GM19438 (cell line): ENCODE data around the gene CACNA1C.

Experiments
- ATAC-seq: cut with Tn5 transposase; IDR thresholded peaks from one replicate; pipeline ENCODE4 v1.9.1; 2021; ENCODE audit warnings: low read depth; ENCODE audit not compliant: unreplicated experiment

CACNA1C gene

DNA sequence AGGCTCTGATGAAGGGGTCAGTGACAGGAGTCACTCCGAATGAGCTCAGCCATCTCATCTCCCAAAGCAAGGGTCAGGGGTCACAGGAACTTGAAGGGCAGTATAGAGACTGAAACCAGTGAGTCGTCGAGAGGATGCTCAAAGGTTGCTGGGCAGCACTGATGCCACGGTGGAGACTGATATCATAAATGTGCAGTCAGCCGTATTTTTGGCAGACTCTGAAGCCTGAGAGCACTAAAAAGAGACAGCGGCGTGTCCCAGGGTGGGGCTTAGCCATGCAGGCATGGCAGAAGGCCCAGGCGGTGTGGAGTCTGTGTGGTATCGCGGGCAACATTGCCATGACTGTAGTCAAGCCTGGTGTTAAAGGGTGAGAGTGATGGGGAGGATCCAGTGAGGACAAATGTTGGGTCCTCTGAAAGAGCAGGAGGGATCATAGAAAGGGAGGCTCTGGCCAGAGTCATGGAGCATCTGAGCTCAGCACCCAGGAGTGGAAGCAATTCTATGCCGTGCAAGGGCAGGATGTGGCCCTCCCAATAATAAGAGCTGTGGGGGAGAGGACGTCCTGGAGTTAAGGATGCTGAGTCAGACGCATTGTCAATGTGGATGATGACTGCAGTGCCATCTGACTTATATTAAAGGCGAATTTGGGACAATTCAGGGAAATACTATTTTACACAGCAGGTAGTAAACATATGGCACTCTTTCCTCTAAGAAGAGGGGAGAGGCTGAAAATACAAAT, 500.8 kb downstream of the CACNA1C start:
- ATAC-seq: no peak

DNA sequence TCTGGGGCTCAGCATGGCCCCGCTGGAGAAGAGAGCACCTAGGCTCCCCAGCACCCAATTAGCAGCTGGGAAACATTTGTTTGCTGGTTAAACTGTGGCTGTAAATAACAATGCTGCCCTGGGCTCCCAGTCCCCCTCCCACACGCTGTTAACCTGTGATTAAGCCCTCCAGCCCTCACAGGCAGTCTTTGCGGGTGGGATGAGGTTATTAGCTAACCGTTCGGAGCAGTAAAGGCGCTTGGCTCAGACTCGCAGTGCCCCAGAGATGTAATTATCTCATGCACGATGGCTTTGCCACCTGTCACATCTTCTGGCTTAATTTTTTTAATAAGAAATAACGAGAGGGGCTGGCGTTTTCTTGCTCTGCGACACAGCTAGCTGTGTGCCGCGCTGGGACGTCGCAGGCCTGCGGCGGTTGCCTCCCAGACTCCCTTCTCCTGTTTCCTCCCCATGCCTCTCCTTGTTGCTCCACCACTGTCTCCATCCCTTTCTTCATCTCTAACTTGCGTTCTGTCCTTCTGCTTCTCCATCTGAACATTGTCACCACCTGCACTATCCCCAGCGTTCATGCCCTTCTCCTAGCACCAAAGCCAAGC, 502.8 kb downstream of the CACNA1C start:
- no peak for ATAC-seq

DNA sequence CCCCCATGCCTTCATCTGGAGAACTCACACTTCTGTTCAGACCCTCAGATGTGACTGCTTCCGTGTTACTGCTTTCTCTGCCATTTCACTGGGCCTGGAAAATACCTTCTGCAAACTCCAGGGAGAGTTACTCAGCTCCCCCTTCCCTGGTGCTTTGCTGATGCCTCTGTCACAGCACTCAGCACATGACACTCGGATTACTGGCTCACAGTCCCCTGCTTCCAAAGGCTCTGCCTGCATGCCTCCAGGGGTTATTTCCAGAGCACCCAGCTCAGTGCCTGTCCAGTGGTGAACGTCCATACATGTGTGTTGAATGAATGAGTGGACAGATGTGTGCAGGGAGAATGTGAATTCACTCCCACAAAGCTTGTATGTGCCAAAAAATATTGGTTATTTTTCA, 504.8 kb downstream of the CACNA1C start:
- no peak for ATAC-seq

DNA sequence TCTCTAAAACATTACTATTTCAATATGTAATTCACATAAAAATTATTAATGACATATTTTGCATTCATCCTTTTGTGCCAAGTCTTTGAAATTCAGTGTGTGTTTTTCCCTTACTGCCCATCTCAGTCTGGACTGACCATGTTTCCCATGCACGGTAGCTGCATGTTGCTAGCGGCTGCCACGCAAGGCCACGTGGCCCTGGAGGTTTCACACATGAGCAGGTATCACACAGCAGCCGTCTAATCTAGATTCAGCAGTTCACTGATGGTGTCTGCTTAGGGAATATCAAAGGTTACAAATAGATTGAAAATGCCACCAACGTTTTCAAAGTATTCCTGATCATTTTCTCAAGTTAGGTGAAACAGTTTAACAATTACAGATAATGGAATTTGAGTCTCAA, 507.1 kb downstream of the CACNA1C start:
- ATAC-seq: no peak

DNA sequence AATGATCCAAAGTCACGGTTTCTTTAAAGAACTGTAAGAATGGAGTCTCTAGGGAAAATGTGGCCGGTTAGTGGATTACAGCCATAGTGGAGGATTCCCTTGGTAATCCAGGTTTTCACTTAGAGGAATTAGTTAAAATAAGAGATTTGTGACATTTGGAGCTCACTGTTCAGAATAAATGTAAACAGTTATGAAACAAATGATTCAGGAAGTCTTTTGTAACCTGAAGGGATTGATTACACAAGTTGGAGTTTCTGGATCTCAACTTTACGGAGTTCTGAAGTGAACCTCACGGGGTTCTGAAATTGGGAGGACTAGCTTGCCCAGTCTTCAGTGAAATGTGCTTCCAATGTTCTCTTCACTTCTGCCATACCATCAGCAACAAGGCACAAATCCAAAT, 507.6 kb downstream of the CACNA1C start:
- ATAC-seq: no peak

DNA sequence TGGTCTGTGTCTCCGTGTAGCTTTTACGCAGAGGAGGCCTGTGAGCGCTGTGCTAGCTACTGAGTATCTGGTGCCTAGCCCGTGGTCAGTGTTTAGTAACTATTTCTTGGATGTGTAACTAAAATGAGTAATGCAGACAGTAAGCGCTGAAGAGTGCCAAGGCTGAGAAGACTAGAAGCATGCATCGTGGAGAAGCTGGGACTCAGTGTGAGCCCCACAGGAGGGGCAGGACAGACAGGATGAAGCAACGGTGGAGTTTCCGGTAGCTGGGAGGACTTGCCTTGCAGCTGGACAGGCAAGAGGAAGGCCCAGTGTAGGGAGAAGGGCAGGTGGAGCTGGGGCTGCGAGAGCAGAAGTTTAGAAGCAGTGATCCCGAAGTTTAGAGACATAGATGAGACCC, 508.6 kb downstream of the CACNA1C start:
- ATAC-seq: no peak

DNA sequence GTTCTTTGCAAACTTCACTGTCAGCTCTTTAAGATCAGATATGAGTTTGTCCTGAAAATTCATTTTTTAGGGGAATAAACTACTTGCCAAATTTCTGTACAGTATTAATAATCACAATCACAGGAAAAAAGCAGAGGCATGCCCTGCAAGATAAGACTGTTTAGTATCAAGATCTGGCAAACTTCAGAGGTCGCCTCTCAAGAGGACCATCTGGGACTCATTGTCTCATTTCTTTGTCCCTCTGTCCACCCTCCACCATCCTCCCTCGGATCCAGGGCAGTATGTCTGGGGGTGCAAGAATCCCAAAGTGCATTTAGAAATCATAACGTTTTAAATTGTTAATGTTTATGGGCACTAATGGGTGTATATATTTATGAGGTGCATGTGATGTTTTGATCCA, 509.6 kb downstream of the CACNA1C start:
- no peak for ATAC-seq

DNA sequence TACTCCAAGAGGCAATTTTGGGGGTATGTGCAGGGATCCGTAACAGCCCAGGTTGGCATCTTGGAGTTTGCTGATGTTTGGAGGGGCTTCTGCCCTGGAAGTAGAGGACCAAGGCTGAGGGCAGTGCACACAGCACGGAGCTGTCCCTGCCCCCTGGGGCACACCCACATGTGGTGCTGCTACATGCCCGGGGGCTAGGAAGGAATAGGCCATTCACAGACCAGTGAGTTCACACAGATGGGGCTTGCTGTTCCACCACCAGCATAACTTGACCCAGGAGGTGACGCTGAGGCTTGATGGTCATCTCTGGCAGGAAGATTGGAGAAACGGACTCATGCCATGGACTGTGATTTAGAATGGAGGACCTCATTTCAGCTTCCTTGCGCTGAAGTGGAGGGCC, 510.9 kb downstream of the CACNA1C start:
- no peak for ATAC-seq

DNA sequence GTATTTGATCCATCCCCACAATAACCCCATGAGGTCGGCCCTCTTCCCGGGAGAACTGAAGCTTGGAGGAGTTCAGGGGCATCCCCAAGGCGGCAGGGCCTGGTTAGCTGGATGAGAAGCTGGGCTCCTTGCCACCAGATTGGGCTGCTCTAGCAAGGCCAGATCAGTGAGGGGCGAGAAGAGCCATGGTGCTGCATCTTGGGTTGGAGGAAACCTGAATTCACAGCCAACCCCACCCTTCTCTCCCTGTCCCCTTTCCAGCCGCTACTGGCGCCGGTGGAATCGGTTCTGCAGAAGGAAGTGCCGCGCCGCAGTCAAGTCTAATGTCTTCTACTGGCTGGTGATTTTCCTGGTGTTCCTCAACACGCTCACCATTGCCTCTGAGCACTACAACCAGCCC, 513.4 kb downstream of the CACNA1C start:
- no peak for ATAC-seq

DNA sequence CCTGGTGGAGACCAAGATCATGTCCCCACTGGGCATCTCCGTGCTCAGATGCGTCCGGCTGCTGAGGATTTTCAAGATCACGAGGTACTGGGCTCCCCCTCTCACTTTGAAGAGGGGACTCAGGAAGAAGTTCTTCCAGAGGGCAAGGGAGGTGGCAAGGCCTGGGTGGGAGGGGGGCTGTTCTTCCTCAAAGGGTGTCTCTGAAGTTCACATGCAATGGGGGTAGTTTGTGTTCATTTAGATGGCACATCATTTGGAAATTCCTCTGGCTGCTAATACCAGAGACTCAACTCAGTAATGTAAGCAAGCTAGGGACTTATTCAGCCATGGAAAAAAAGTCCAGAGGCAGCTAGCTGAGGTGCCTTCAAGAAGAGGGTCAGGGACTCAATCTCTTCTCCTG, 514.9 kb downstream of the CACNA1C start:
- ATAC-seq: no peak

DNA sequence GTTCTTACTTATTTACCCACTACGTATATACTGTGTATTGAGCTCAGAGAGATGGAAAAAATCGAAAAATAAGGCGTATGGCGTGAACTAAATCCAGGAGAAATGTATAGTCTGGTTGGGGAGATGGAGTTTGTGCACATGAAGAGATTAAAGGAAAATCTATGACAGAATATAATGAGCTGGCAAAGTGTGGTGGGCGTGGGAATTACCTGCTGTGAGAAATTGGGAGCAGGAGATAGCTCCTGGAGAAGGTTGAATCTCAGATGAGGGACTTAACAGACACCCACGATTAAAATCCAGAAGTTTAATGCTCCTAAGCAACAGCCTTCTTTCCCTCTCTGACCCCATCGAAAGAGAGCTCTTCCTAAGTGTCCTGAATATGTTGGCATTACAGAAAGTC, 517.8 kb downstream of the CACNA1C start:
- no peak for ATAC-seq

DNA sequence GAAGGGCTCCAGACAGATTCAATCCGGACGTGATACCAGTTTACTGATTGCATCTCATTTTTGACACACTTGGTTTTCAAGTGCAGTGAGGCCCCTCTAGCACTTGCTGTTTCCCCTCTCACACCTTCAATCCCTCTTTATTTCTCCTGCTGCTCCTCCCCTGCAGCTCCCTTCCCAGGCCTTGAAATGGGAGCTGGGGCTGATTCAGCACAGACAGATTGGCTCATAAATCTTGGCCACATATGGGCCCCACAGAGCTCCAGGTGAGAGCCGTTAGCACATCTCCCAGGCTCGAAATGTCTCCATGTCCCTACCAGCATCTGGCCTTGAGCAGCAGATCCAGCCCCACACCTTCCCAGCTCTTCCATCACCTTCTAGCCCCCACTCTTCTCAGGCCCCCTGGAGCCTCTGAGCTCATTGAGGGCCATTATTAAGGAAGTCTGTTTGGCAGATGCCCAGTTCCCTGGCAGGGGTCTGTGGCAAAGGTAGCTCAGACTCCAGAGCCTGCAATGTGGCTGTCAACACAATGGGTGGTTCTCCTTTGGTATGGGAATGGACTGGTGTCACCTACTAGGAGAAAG, 521.7 kb downstream of the CACNA1C start:
- no peak for ATAC-seq

DNA sequence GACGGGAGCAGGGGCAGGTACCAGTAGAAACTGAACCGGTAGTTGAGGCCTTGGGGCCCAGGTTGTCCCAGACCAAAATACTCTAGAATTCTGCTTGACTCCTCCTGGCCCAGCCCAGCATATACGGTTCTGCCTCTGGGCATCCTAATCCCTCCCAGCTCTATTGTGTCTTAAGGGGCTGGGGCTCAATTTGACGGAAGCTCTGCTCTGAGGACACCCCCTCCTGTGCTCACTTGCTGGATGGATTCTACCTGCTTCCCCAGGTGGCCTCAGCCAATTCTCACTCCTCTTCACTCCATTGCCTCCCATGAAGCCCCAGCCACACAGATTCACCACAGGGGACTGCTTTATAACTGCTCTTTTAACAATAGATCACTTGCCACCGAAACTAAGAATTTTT, 522.5 kb downstream of the CACNA1C start:
- ATAC-seq: no peak

DNA sequence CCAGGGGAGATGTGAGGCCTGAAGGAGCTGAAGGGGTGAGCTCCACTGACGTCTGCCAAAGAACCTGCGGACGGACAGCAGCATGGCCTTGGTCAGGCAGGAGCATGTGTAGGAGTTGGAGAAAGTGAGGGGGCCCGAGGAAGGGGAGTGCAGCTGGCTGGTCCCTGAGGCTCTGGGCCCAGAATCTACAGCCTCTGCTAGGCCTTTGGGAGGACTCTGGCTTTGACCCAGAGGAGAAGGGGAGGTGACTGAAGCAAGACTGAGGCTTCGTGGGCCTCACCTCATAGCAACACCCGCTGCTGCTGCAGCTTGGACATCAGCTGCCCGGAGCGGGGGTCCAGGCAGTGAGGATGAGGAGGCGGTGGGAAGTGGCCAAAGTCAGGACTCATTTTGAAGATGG, 525.4 kb downstream of the CACNA1C start:
- no peak for ATAC-seq

DNA sequence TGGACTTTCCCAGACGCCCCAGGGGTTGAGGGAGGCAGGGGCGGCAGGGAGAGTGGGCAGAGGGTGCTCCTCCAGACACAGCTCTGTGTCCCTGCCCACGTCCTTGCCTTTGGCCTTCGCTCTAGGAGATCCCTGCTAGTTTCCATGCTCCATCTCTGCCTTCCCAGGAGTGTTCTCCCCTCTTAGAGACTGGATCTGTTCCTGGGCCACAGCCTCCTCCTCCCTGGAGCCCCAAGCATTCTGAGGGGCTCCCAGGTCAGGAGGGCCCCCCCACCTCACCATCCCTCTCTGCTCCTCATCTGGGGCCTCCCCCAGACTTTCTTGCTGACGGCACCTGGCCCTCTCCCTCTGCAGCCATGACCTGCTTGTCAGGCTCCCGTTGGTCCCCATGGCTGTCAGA, 526.0 kb downstream of the CACNA1C start:
- no peak for ATAC-seq

DNA sequence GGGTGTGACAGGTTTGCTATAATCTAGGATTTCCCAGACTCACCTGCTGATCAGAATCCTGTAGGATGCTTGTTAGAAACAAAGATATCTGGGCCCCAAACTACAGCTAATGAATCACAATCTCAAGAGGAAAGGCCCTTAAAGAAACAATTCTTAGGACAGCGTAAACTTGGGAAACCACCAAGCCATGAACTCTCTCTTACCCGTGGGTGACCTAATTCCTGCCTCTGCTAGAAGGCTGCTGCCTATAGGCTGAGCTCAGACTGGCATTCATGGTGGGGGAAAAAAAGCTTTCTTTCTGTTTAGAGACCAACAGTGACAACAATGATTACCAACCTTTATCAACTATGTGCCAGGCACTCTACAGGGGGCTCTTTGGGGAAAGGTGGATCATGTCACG, 528.0 kb downstream of the CACNA1C start:
- ATAC-seq: no peak

DNA sequence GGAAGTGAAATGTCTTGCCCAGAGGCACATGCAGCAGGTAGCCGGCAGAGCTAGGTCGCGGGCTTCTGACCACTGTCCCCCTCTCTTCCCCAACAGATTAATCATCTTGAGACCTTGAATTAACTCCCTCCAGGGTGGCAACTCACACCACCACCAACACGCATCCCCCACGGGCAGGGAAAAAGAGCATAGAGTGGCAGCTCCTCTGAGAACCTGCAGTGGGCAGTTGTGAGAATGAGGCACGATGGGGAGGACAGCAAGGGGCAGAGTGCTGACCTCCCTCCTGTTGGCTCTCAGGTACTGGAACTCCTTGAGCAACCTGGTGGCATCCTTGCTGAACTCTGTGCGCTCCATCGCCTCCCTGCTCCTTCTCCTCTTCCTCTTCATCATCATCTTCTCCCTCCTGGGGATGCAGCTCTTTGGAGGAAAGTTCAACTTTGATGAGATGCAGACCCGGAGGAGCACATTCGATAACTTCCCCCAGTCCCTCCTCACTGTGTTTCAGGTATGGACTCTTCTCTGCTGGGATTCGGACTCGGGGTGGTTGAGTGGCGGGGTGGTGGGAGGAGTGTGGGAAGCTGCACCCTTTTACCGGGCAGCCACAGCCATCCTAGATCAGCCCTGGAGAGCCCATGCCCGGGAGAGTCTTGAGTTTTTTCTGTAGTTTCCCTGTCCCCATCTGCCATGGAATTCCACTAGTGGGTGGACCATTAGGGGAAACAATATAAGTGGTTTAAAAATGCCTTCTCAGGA, 528.7 kb downstream of the CACNA1C start:
- no peak for ATAC-seq

DNA sequence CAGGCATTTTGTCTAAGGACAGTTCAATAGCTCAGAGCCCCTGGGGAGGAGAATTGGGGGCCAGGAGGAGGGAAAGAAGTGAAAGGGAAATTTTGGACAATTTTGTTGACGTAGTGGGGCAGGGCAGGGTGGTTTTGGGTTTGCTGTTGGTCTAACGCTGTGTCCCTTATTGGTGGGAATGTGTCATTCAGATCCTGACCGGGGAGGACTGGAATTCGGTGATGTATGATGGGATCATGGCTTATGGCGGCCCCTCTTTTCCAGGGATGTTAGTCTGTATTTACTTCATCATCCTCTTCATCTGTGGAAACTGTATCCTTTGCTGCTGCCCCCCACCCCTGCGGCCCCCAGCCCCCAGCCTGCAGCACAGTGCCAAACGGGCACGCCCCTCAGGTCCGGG, 529.8 kb downstream of the CACNA1C start:
- ATAC-seq: no peak

DNA sequence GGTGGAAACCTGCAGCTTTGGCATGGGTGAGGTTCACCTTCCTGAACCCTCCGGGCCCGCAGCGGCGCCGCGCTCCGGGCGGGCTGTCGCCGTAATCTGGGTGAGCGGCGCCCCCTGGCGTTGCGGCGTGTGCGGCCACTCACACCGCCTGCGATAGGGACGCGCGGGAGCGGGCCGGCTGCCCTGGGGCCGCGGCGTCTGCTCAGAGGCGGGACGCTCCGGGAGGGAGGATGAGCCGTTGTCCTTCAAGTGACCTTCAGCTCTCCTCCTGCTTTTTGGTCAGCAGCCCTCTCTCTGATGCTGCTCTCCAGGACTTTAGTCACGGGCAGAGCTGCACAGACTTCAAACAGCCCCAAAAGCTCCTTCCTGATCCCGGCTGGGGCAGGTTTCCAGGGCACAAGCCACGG, 530.3 kb downstream of the CACNA1C start:
- no peak for ATAC-seq

DNA sequence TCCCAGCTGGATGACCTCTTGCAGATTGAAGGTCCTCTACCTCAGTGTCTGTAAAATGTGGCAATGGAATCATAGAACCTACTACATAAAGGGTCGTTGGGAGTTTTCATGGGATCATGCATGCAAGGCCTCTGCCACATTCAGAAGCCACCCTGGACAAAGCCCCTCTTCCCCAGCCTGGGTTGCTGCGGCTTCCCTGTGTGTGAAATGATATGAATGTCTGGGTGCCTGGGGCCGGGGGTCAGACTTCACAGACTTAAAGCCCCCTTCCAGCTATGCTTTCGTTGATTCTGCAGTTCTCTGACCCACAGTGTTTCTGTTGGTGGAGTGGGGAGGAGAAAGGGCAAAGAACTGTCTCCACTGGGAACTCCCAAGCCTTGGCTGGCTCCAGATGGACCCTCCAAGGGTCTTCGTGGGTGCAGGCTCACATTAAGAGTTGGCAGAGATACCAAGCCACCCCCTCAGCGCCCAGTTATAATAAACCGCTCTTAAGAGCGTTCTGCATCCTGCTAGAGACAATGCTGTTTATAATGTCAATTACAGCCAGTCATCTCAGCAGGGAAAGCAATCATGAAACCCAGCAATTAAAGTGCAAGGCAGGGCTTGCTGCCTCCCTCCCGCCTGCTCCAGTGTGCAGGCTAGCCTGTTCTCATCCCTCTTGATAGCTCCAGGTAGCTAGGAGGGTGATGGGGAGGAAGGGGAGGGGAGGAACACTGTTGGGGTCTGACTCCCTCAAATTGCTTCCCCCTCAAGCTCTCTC, 531.0 kb downstream of the CACNA1C start:
- no peak for ATAC-seq
